ENCODE data around the gene PHLDA2.

Gene PHLDA2

DNA sequence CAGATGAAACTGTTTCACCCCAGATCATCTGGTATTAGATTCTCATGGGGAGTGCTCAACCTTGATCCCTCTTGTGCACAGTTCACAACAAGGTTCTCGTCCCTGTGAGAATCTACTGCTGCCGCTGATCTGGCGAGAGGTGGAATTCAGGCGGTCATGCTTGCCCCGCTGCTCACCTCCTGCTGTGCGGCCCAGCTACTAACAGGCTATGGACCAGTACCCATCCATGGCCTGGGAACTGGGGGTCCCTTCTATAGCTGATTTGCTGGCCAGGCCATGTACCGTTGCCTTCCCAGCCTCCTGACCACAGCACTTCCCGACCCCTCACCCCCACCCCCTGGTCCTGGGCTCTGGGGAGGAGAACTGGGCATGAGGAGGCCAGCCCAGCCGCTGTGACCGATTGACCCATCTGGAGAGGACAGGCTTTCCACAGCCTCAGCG, 2.6 kb downstream of the PHLDA2 start:
- TF ChIP-seq, protein P1, sequence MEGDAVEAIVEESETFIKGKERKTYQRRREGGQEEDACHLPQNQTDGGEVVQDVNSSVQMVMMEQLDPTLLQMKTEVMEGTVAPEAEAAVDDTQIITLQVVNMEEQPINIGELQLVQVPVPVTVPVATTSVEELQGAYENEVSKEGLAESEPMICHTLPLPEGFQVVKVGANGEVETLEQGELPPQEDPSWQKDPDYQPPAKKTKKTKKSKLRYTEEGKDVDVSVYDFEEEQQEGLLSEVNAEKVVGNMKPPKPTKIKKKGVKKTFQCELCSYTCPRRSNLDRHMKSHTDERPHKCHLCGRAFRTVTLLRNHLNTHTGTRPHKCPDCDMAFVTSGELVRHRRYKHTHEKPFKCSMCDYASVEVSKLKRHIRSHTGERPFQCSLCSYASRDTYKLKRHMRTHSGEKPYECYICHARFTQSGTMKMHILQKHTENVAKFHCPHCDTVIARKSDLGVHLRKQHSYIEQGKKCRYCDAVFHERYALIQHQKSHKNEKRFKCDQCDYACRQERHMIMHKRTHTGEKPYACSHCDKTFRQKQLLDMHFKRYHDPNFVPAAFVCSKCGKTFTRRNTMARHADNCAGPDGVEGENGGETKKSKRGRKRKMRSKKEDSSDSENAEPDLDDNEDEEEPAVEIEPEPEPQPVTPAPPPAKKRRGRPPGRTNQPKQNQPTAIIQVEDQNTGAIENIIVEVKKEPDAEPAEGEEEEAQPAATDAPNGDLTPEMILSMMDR (IDR thresholded peaks at IDR 0.05), result no peak
- no peak overlapping the region for H3K27ac ChIP-seq
- H3K36me3 ChIP-seq, result no peaks in the 10 kb centered on the region
- H3K4me1 ChIP-seq (ENCODE audit: control insufficient read depth in 1 of 2, insufficient read depth in 1 of 2, low read depth in 1 of 2, low read length in 1 of 2), result peaks cover 11 to 26% of the 10 kb centered on the region in 2 experiments
- no peaks in the 10 kb centered on the region for H3K9me3 ChIP-seq
- H3K4me3 ChIP-seq (ENCODE audit: low read depth in 1 of 2, low read length in 1 of 2), result no peak overlapping the region
- peaks cover 55% of the 10 kb centered on the region for H3K27me3 ChIP-seq

DNA sequence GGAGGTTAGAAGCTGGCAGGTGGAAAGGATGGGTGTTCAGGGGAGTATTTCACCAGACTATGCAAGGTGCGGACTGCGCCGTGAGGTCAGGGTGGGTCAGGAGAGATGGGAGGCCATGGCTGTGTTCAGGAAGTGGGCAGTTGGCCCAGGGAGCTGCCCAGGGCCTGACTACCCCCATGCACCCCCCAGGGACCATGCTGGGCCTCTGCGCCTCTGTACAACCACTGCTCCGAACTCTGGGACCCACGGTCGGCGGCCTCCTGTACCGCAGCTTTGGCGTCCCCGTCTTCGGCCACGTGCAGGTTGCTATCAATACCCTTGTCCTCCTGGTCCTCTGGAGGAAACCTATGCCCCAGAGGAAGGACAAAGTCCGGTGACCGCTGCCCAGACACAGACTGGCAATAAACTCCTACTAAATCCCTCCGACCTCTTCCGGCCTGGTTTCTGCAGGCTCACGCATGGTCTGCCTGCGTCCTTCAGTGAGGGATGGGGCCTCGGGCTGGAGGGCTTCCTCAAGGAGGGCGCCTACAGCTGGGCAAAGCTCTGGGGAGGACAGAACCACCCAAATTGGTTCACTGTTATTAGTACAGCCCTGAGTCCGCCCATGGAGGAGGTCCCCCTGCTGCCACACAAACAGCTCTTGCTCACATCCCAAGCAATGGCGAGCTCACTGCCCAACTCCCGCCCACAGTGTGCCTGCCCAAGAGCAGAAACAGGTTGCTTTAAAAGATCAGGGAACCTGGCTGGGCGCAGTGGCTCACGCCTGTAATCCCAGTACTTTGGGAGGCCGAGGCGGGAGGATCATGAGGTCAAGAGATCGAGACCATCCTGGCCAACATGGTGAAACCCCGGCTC, 4.2 kb downstream of the PHLDA2 start:
- Histone ChIP-seq H3K36me3 (no peaks in the 10 kb centered on the region), H3K27ac (no peak overlapping the region)

DNA sequence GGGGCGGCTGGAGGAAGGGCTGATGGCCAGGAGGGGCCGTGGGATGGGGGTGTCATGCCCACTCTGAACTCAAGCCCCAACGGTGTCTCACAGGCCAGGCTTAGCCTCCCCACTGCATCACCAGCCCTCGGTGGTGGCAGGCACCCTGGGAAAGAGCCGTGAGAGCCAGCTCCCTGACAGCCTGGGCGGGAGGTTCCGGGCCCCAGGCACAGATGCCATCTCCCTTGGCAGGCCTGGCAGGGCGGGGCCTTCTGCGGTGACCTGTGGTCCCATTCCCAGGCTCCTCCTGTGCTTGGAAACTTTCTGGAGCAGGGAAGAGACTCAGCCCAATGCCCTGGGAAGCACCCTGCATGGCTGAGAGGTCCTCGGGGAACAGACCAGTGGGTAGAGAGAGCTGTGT, 4.8 kb downstream of the PHLDA2 start:
- Histone ChIP-seq H3K4me1 (ENCODE audit: control insufficient read depth in 1 of 2, insufficient read depth in 1 of 2, low read depth in 1 of 2, low read length in 1 of 2) (peaks cover 0 to 10% of the 10 kb centered on the region in 2 experiments), H3K36me3 (no peaks in the 10 kb centered on the region), H3K9me3 (no peaks in the 10 kb centered on the region), H3K27ac (no peak overlapping the region), H3K4me3 (ENCODE audit: low read depth in 1 of 2, low read length in 1 of 2) (no peak overlapping the region), H3K27me3 (peaks cover 32% of the 10 kb centered on the region)
- TF ChIP-seq, protein P1 (IDR thresholded peaks at IDR 0.05), result no peak

More for the DNA sequence above, 4.2 kb downstream of the PHLDA2 start:
- peaks cover 39% of the 10 kb centered on the region for H3K27me3 ChIP-seq
- H3K9me3 ChIP-seq, result no peaks in the 10 kb centered on the region
- no peak overlapping the region for H3K4me3 ChIP-seq (ENCODE audit: low read depth in 1 of 2, low read length in 1 of 2)
- peaks cover 4 to 17% of the 10 kb centered on the region in 2 experiments for H3K4me1 ChIP-seq (ENCODE audit: control insufficient read depth in 1 of 2, insufficient read depth in 1 of 2, low read depth in 1 of 2, low read length in 1 of 2)
- TF ChIP-seq, protein P1 (IDR thresholded peaks at IDR 0.05), result no peak

DNA sequence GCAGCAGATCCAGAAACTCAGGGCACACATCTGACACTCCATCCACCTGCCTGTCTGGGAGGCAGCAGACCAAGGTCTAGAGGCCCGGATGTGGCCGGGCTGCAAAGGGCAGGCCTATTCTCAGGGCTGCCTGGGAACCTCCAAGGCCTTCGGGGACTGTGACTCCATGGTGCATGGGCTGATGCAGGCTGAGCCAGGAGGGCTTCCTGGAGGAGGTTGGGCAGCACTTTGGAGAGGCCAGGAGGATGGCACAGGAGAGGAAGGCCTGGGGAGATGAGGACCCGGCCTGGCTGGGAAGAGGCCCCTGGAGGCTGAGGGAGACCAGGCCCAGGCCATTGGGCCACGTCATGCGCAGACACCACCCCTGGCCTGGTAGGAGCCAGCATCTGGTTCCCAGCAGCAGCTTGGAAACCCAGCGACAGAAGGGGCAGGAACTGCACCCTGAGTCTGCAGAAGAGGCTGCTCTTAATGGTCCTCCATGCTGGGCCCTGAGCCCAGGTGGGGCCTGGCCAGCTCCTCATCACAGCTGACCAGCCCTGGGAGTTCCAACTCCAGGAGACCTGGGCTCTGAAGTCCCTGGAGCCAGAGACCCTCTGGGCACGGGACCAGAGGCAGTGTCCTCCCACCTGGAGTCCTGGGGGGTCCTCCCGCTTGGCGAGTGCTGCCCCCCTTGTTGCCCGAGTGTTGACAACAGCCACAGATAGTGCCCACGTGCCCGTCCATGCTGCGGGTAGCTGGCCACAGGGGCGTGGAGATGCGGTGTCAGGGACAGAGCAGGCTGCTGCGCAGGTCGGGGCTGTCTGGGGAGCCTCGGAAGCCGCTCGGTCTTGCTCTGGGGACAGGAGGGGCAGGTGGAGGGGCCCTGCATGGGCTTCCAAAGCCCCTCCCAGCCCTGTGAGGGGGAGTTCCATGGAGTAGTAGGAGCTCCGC, 5.5 kb downstream of the PHLDA2 start:
- H3K9me3 ChIP-seq, result no peaks in the 10 kb centered on the region
- H3K4me1 ChIP-seq (ENCODE audit: control insufficient read depth in 1 of 2, insufficient read depth in 1 of 2, low read depth in 1 of 2, low read length in 1 of 2), result peaks cover 0 to 3% of the 10 kb centered on the region in 2 experiments
- H3K27ac ChIP-seq, result no peak overlapping the region
- TF ChIP-seq, protein P1 (IDR thresholded peaks at IDR 0.05), result no peak
- peaks cover 25% of the 10 kb centered on the region for H3K27me3 ChIP-seq
- H3K36me3 ChIP-seq, result no peaks in the 10 kb centered on the region
- no peak overlapping the region for H3K4me3 ChIP-seq (ENCODE audit: low read depth in 1 of 2, low read length in 1 of 2)

DNA sequence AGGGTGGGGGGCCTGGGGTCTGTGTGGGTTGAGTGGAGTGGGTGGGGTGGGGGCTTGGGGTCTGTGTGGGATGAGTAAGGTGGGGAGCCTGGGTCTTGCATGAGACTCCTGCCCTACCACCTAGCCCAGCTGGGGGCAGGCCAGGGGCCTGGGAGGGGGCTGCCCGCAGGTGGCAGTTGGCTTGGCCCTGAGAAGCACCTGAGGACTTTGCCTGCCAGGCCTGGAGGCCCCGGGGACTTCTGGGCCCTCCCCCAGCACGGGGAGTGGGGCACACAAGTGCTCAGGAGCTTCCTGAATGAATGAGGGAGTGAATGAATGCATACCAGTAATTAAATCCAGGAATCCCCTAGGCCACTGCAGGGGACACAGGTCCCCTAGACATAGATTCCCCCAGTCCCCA, 6.6 kb downstream of the PHLDA2 start:
- Histone ChIP-seq H3K4me3 (ENCODE audit: low read depth in 1 of 2, low read length in 1 of 2) (no peak overlapping the region), H3K27me3 (peaks cover 15% of the 10 kb centered on the region), H3K9me3 (no peaks in the 10 kb centered on the region), H3K36me3 (no peaks in the 10 kb centered on the region), H3K27ac (no peak overlapping the region), H3K4me1 (ENCODE audit: control insufficient read depth in 1 of 2, insufficient read depth in 1 of 2, low read depth in 1 of 2, low read length in 1 of 2) (no peaks in the 10 kb centered on the region)
- TF ChIP-seq, protein P1 (IDR thresholded peaks at IDR 0.05), result no peak

Data from neutrophil (primary cell).